BLaER1 (cell line): ENCODE results near the gene MAP3K4.

Experiments used
- H3K27ac ChIP-seq: shearing (Covaris generic); formaldehyde crosslinking; 2 replicates; pipeline ENCODE4 v1.8.1; 2022
- H3K27me3 ChIP-seq: shearing (Covaris generic); formaldehyde crosslinking; 2 replicates; pipeline ENCODE4 v1.8.1; 2022
- H3K36me3 ChIP-seq: shearing (Covaris generic); formaldehyde crosslinking; 2 replicates; pipeline ENCODE4 v1.8.1; 2022
- H3K4me1 ChIP-seq: shearing (Covaris generic); formaldehyde crosslinking; 2 replicates; pipeline ENCODE4 v1.8.1; 2022
- H3K4me2 ChIP-seq: shearing (Covaris generic); formaldehyde crosslinking; 2 replicates; pipeline ENCODE4 v1.8.1; 2022
- H3K4me3 ChIP-seq: shearing (Covaris generic); formaldehyde crosslinking; 2 replicates; pipeline ENCODE4 v1.8.1; 2022
- H3K9ac ChIP-seq: shearing (Covaris generic); formaldehyde crosslinking; 2 replicates; pipeline ENCODE4 v1.8.1; 2022
- H3K9me3 ChIP-seq: shearing (Covaris generic); formaldehyde crosslinking; 2 replicates; pipeline ENCODE4 v1.8.1; 2022
- H4K20me1 ChIP-seq: shearing (Covaris generic); formaldehyde crosslinking; 2 replicates; pipeline ENCODE4 v1.8.1; 2022
- Cebpa-rat ChIP-seq: shearing (Covaris generic); IDR thresholded peaks from 2 replicates; pipeline ENCODE4 v1.8.1; 2022

MAP3K4 gene

GRCh38 chr6:161137839-161138542, 146.4 kb downstream of the MAP3K4 start:
- TF ChIP-seq Cebpa-rat = no peak
- Histone ChIP-seq H3K4me3 (no peak overlapping the region), H3K27me3 (no peaks in the 10 kb centered on the region), H3K9me3 (no peaks in the 10 kb centered on the region), H3K4me1 (peaks cover 67% of the 10 kb centered on the region), H3K36me3 (peaks cover 27% of the 10 kb centered on the region; the same call in 1 of the 2 replicates), H3K9ac (no peak overlapping the region), H4K20me1 (no peaks in the 10 kb centered on the region), H3K27ac (peak overlapping the region; percentile 67; the same call in 1 of the 2 replicates), H3K4me2 (no peak overlapping the region)

- TF ChIP-seq Cebpa-rat = no peak
- peaks cover 67% of the 10 kb centered on the region for H3K4me1 ChIP-seq
- H3K4me2 ChIP-seq = peak overlapping the region; percentile 73
- H3K9me3 ChIP-seq = no peaks in the 10 kb centered on the region
- H3K27ac ChIP-seq = peak overlapping the region; percentile 67
- peaks cover 19% of the 10 kb centered on the region; the same call in 1 of the 2 replicates for H3K36me3 ChIP-seq
- 0 out of 2 replicates have a peak overlapping the region, but pooled peaks have one; percentile 0 for H3K9ac ChIP-seq
- no peaks in the 10 kb centered on the region for H4K20me1 ChIP-seq
- no peak overlapping the region for H3K4me3 ChIP-seq
- no peaks in the 10 kb centered on the region for H3K27me3 ChIP-seq
Observed at GRCh38 chr6:161138543-161139303, 147.2 kb downstream of the MAP3K4 start.

GRCh38 chr6:161139304-161139765, 147.8 kb downstream of the MAP3K4 start:
- Histone ChIP-seq H3K27ac (peak overlapping the region; percentile 67), H3K4me3 (no peak overlapping the region), H3K9me3 (no peaks in the 10 kb centered on the region), H3K4me2 (peak overlapping the region; percentile 73), H3K9ac (0 out of 2 replicates have a peak overlapping the region, but pooled peaks have one; percentile 0), H3K36me3 (0 out of 2 replicates have a peak, but pooled peaks cover 14% of the 10 kb centered on the region), H4K20me1 (no peaks in the 10 kb centered on the region), H3K4me1 (peaks cover 69% of the 10 kb centered on the region), H3K27me3 (no peaks in the 10 kb centered on the region)
- TF ChIP-seq Cebpa-rat = no peak

- Histone ChIP-seq H3K4me2 (peak overlapping the region; percentile 73), H3K9ac (no peak overlapping the region)
- no peak for TF ChIP-seq Cebpa-rat
Observed at GRCh38 chr6:161139766-161140553, 148.4 kb downstream of the MAP3K4 start.

GRCh38 chr6:161140554-161140875, 148.9 kb downstream of the MAP3K4 start:
- Histone ChIP-seq H3K9me3 (no peaks in the 10 kb centered on the region), H3K4me1 (peaks cover 74% of the 10 kb centered on the region), H4K20me1 (no peaks in the 10 kb centered on the region), H3K9ac (no peak overlapping the region), H3K27ac (no peak overlapping the region), H3K27me3 (no peaks in the 10 kb centered on the region), H3K4me3 (no peak overlapping the region), H3K4me2 (peak overlapping the region; percentile 61; the same call in 1 of the 2 replicates), H3K36me3 (0 out of 2 replicates have a peak, but pooled peaks cover 4% of the 10 kb centered on the region)
- TF ChIP-seq Cebpa-rat = no peak

More at GRCh38 chr6:161139766-161140553, 148.4 kb downstream of the MAP3K4 start:
- Histone ChIP-seq H3K4me1 (peaks cover 74% of the 10 kb centered on the region), H3K27me3 (no peaks in the 10 kb centered on the region), H3K27ac (peak overlapping the region; percentile 67), H4K20me1 (no peaks in the 10 kb centered on the region), H3K4me3 (no peak overlapping the region), H3K36me3 (0 out of 2 replicates have a peak, but pooled peaks cover 8% of the 10 kb centered on the region), H3K9me3 (no peaks in the 10 kb centered on the region)

GRCh38 chr6:161141173-161141572, 149.6 kb downstream of the MAP3K4 start:
- peaks cover 11% of the 10 kb centered on the region for H3K36me3 ChIP-seq
- H3K27ac ChIP-seq = peak overlapping the region; percentile 47; the same call in 1 of the 2 replicates
- H3K9me3 ChIP-seq = no peaks in the 10 kb centered on the region
- peaks cover 68% of the 10 kb centered on the region for H3K4me1 ChIP-seq
- TF ChIP-seq Cebpa-rat = no peak
- H3K4me3 ChIP-seq = no peak overlapping the region
- H4K20me1 ChIP-seq = no peaks in the 10 kb centered on the region
- peak overlapping the region; percentile 61 for H3K4me2 ChIP-seq
- H3K9ac ChIP-seq = no peak overlapping the region
- H3K27me3 ChIP-seq = no peaks in the 10 kb centered on the region

- Histone ChIP-seq H4K20me1 (no peaks in the 10 kb centered on the region), H3K27me3 (no peaks in the 10 kb centered on the region), H3K36me3 (peaks cover 21% of the 10 kb centered on the region), H3K9ac (no peak overlapping the region), H3K4me2 (no peak overlapping the region), H3K27ac (no peak overlapping the region), H3K4me1 (peaks cover 54% of the 10 kb centered on the region), H3K9me3 (no peaks in the 10 kb centered on the region), H3K4me3 (no peak overlapping the region)
- TF ChIP-seq Cebpa-rat = no peak
Observed at GRCh38 chr6:161142957-161143296, 151.4 kb downstream of the MAP3K4 start.

- peaks cover 45% of the 10 kb centered on the region for H3K4me1 ChIP-seq
- H4K20me1 ChIP-seq = no peaks in the 10 kb centered on the region
- H3K27ac ChIP-seq = no peak overlapping the region
- H3K27me3 ChIP-seq = no peaks in the 10 kb centered on the region
- no peak for TF ChIP-seq Cebpa-rat
- H3K9me3 ChIP-seq = no peaks in the 10 kb centered on the region
- peaks cover 27% of the 10 kb centered on the region for H3K36me3 ChIP-seq
- no peak overlapping the region for H3K9ac ChIP-seq
- no peak overlapping the region for H3K4me3 ChIP-seq
- H3K4me2 ChIP-seq = no peak overlapping the region
Observed at GRCh38 chr6:161143663-161144430, 152.3 kb downstream of the MAP3K4 start.

- Histone ChIP-seq H3K4me2 (no peak overlapping the region), H3K36me3 (peaks cover 66% of the 10 kb centered on the region), H3K4me3 (no peak overlapping the region), H3K9me3 (no peaks in the 10 kb centered on the region), H3K27ac (no peak overlapping the region), H3K27me3 (no peaks in the 10 kb centered on the region), H3K9ac (no peak overlapping the region), H3K4me1 (peaks cover 4% of the 10 kb centered on the region), H4K20me1 (no peaks in the 10 kb centered on the region)
- no peak for TF ChIP-seq Cebpa-rat
Observed at GRCh38 chr6:161150136-161150535, 158.6 kb downstream of the MAP3K4 start.
